GM12873 (cell line): ENCODE results near the gene IGSF22.

Experiments
- CTCF ChIP-seq: IDR thresholded peaks from 2 replicates; pipeline ENCODE4 v1.5.1; 2012; ENCODE audit warnings: low read depth, mild to moderate bottlenecking, moderate library complexity, low read length, control low read depth; ENCODE audit not compliant: insufficient read depth; ENCODE audit errors: missing control alignments

Gene IGSF22

GRCh38 chr11:18704698-18705097 lies 21.3 kb downstream of the IGSF22 start:
- TF ChIP-seq CTCF, result no peak

- TF ChIP-seq CTCF, result no peak
Measured at GRCh38 chr11:18704045-18704645, 21.8 kb downstream of the IGSF22 start.

- TF ChIP-seq CTCF, result no peak
Measured at GRCh38 chr11:18703001-18703763, 22.8 kb downstream of the IGSF22 start.

- TF ChIP-seq CTCF, result no peak
Measured at GRCh38 chr11:18701614-18702216, 24.3 kb downstream of the IGSF22 start.

GRCh38 chr11:18700872-18701271 lies 25.1 kb downstream of the IGSF22 start:
- TF ChIP-seq CTCF, result no peak

- TF ChIP-seq CTCF, result no peak
Measured at GRCh38 chr11:18700375-18700774, 25.6 kb downstream of the IGSF22 start.

GRCh38 chr11:18699848-18700261 lies 26.1 kb downstream of the IGSF22 start:
- no peak for TF ChIP-seq CTCF
